GM20431 (cell line): ENCODE measurements around the gene TCEA2.
"Not testable (repeated sequence)": the region's sequence is repeated elsewhere in the genome, so short reads cannot be mapped to it uniquely, and the experiment has no call there.

Experiments
- in situ Hi-C: fragments of 300-500 bp; cut with MseI, MboI; formaldehyde crosslinking; loops from one replicate; pipeline ENCODE4 v1.15.0; 2020; ENCODE audit warnings: low sequenced_read_pairs; ENCODE audit not compliant: unreplicated experiment

Gene TCEA2

GRCh38 chr20:64075556-64075955, 12.6 kb downstream of the TCEA2 start:
- in situ Hi-C loops = no loop called here

GRCh38 chr20:64076061-64076997, 13.3 kb downstream of the TCEA2 start:
- in situ Hi-C loops = no loop called here

GRCh38 chr20:64077094-64077493, 14.1 kb downstream of the TCEA2 start:
- in situ Hi-C loops = no loop called here

GRCh38 chr20:64077541-64077875, 14.5 kb downstream of the TCEA2 start:
- in situ Hi-C loops = no loop called here

- in situ Hi-C loops = no loop called here
Measured at GRCh38 chr20:64077876-64078551, 15.0 kb downstream of the TCEA2 start.

GRCh38 chr20:64078934-64079272, 15.9 kb downstream of the TCEA2 start:
- in situ Hi-C loops = no loop called here

GRCh38 chr20:64079273-64080012, 16.4 kb downstream of the TCEA2 start, which contains the start of gene RGS19:
TSS of gene RGS19 (minus strand) at chr20:64079518. CDS start at chr20:64076886, 2,632 bp downstream.
- in situ Hi-C loops = no loop called here

- in situ Hi-C loops = no loop called here
Measured at GRCh38 chr20:64080013-64080812, 17.2 kb downstream of the TCEA2 start, which contains the start of gene OPRL1. TSS of gene OPRL1 (plus strand) at chr20:64080082. CDS start at chr20:64092721, 12,639 bp downstream.

GRCh38 chr20:64080813-64081623, 18.0 kb downstream of the TCEA2 start:
- in situ Hi-C loops = no loop called here

GRCh38 chr20:64081624-64081964, 18.6 kb downstream of the TCEA2 start:
- in situ Hi-C loops = no loop called here

GRCh38 chr20:64082126-64082731, 19.2 kb downstream of the TCEA2 start:
- in situ Hi-C loops = no loop called here

GRCh38 chr20:64082820-64083377, 19.9 kb downstream of the TCEA2 start:
- in situ Hi-C loops = no loop called here

GRCh38 chr20:64083378-64083803, 20.4 kb downstream of the TCEA2 start:
- in situ Hi-C loops = no loop called here

- in situ Hi-C loops = no loop called here
Measured at GRCh38 chr20:64083804-64084684, 21.0 kb downstream of the TCEA2 start, which contains the start of gene LKAAEAR1. TSS of gene LKAAEAR1 (minus strand) at chr20:64084398. CDS start at chr20:64084219, 179 bp downstream.

- in situ Hi-C loops = no loop called here
Measured at GRCh38 chr20:64084685-64085152, 21.7 kb downstream of the TCEA2 start.

- in situ Hi-C loops = no loop called here
Measured at GRCh38 chr20:64086801-64087200, 23.8 kb downstream of the TCEA2 start.

- in situ Hi-C loops = not testable (repeated sequence)
Measured at GRCh38 chr20:64087226-64087825, 24.3 kb downstream of the TCEA2 start.
